GM20000 (cell line): Measurements from ENCODE around the gene PPP2R5B.

ENCODE experiments used
- DNase-seq: peaks from one replicate; pipeline ENCODE4 v3.0.0; 2012; ENCODE audit warnings: low spot score
- TF ChIP-seq, protein P1 (sequence below): IDR thresholded peaks from 2 replicates; pipeline ENCODE4 v1.5.1; 2012; ENCODE audit warnings: mild to moderate bottlenecking, control low read depth; ENCODE audit errors: extremely low read depth, missing control alignments

Gene PPP2R5B

DNA sequence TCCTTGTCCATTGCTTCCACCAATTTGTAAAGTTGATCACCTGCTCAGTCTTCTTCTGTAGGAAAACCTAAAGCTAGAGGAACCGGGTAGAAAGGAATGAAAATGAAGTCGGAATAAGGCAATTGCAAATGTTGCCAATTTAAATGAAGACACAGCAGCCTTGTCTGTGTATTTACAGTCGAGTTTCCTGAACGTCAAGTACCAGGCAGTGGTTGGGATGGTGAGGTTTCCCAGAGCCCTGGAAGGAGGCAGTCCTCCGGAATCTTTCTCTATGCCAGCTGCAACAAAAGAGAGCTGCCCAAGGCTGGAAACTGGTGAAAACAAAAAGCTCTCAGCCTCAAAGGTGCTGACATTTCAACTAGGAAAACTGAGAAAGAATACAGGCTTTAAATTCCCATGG, 29.7 kb downstream of the PPP2R5B start:
- DNase-seq: no peak
- TF ChIP-seq, protein P1, sequence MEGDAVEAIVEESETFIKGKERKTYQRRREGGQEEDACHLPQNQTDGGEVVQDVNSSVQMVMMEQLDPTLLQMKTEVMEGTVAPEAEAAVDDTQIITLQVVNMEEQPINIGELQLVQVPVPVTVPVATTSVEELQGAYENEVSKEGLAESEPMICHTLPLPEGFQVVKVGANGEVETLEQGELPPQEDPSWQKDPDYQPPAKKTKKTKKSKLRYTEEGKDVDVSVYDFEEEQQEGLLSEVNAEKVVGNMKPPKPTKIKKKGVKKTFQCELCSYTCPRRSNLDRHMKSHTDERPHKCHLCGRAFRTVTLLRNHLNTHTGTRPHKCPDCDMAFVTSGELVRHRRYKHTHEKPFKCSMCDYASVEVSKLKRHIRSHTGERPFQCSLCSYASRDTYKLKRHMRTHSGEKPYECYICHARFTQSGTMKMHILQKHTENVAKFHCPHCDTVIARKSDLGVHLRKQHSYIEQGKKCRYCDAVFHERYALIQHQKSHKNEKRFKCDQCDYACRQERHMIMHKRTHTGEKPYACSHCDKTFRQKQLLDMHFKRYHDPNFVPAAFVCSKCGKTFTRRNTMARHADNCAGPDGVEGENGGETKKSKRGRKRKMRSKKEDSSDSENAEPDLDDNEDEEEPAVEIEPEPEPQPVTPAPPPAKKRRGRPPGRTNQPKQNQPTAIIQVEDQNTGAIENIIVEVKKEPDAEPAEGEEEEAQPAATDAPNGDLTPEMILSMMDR: no peak

DNA sequence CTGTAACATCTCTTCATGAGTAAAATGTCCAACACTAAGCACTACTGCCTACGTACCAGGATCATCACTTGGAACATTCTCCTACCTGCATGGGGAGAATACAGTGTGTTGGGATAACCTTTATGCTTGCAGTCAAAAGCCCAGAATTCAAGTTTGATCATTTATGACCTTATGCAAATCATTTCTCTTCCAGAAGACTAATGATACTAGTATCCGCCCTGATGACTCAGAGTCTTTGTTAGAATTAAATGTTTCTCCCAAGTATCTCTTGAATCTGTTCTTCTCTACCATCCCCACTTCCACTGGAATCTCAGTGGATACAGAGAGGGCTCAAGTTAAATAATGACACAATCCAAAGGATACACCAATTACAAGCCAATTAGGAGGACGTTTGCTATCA, 35.0 kb downstream of the PPP2R5B start:
- TF ChIP-seq, protein P1: no peak
- DNase-seq: no peak

DNA sequence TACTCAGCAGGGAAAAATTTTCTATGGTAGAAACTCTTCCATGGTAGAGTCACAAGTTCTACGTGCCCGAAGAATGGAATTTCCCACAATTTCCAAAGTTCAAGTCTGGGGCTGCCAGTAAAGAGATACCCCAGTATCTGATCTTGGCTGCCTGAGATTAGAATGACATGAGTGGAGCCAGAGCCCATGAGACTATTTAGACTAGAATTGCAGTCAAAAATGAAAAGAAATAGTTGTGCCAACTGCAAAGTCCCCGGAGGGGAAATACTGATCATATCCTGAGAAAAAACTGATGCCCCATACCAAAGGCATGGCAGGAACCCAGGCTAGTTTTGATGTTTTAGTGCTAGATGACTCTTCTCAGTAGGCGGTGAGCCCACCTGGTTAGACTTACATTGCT, 36.2 kb downstream of the PPP2R5B start:
- no peak for DNase-seq
- TF ChIP-seq, protein P1: no peak

DNA sequence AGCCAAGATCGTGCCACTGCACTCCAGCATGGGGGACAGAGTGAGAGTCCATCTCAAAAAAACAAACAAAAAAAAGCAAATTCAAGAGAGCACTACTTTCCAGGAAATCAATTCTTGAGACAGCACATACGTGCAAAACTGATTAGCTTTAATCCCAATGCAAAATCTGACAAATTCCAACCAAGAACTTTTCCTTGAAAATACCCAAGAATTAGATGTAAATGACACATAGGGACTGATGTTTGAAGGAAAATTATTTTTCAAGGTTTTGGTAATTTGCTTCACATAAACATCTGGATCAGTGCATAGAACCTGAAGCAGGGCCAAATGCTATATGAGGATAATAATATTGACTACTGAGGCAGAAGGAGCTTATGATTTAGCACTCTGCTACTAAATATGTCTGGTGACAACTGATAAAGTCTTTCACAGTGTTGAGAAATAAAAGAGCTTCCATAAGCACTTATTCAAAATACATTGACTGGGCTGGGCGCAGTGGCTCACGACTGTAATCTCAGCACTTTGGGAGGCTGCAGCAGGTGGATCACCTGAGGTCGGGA, 38.7 kb downstream of the PPP2R5B start:
- DNase-seq: no peak

DNA sequence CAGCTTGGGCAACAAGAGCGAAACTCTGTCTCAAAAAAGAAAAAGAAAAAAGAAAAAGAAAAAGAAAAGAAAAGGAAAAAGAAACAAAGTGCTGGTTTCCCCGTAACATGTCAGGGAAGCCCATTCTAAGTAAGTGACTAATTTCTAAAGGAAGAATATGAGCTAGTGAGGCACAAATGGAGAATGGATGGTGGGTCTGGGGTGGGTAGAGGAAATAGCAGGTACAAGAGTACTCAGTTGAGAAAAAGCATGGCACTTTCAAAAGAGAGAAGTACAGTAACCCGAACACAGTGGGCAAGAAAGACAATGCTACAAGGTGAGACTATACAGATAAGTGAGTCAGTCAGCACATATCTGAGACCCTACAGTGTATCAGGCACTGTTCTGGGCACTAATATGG, 42.9 kb downstream of the PPP2R5B start:
- TF ChIP-seq, protein P1: no peak
- no peak for DNase-seq

More for the DNA sequence above, 38.7 kb downstream of the PPP2R5B start:
- TF ChIP-seq, protein P1: no peak

DNA sequence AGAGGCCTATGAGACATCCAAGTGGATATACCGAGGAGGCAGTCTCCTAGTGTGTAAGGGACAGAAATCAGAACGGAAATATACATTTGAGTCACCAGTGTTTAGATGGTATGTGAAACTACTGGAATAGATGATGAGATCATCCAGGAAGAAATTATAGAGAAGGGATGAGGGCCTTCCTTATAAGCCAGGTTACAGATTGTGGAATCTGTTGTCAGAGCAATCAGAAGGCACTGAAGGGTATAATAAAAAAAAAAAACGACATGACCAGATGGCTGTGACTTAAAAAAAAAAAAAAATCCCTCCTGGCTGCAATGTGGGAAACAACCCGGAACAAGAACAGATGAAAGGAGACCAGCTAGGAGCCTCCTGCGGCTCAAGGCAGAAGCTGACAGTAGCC, 44.7 kb downstream of the PPP2R5B start:
- DNase-seq: no peak

DNA sequence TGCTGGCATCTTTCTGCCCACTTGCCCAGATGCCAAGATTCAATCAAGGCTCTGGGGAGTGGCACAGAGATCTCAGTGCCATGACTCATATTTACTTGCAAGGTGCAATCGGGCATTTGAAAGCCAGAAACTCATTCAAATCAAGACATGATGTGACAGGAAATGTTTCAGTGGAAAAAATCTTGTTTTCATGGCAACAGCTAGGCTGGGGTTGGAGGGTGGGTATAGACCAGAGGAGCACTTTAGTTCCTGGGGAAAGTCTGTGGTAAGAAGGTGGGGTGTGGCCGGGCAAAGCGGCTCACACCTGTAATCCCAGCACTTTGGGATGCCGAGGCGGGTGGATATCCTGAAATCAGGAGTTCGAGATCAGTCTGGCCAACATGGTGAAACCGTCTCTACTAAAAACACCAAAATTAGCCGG, 46.3 kb downstream of the PPP2R5B start:
- DNase-seq: no peak
- TF ChIP-seq, protein P1: no peak

More for the DNA sequence above, 44.7 kb downstream of the PPP2R5B start:
- TF ChIP-seq, protein P1: no peak
